Measurements from ENCODE around the gene RPP40. TPM values are rescaled to one million over a fixed set of nuclear protein-coding genes. Genes with fewer than 3 reads are reported as not detected.

Gene RPP40
- polyA plus RNA-seq, 1 donor (not counting 4 experiments of a cell fraction or from before 2014, with no cell fraction given), result 12.4 TPM

GRCh38 chr6:5051394-5051793, 47.6 kb upstream of the RPP40 start:
- FAIRE-seq, result no peak
- dilution Hi-C loops (cut with MboI; ENCODE audit: extremely low pct_ligation_motif_present, low sequenced_read_pairs), result no loop called here
- H3K4me3 ChIP-seq (ENCODE audit: control insufficient read depth in 2 of 3, extremely low read depth in 1 of 3, insufficient read depth in 2 of 3, low read depth in 1 of 3, low read length in 3 of 3), result no peak overlapping the region

GRCh38 chr6:5050009-5050408, 46.2 kb upstream of the RPP40 start:
- no peaks in the 10 kb centered on the region for H3K27me3 ChIP-seq (ENCODE audit: control insufficient read depth, extremely low read depth, insufficient read depth, low read length)
- no peak overlapping the region for H2AFZ ChIP-seq (ENCODE audit: control insufficient read depth, low read length)
- TF ChIP-seq CTCF (optimal IDR thresholded peaks at IDR 0.05 in 1 of 3, IDR thresholded peaks at IDR 0.05 in 1 of 3, conservative IDR thresholded peaks at IDR 0.05 in 1 of 3; ENCODE audit: extremely low read depth in 1 of 3, insufficient read depth in 2 of 3, low read length in 3 of 3), result no peak
- no peak for TF ChIP-seq EZH2 (IDR thresholded peaks at IDR 0.05; ENCODE audit: low read length)
- no peaks in the 10 kb centered on the region for H4K20me1 ChIP-seq (ENCODE audit: control insufficient read depth, extremely low read depth, insufficient read depth, low read length)
- H3K9me3 ChIP-seq (ENCODE audit: control insufficient read depth, low read depth, low read length), result no peaks in the 10 kb centered on the region
- H3K4me3 ChIP-seq (ENCODE audit: control insufficient read depth in 2 of 3, extremely low read depth in 1 of 3, insufficient read depth in 2 of 3, low read depth in 1 of 3, low read length in 3 of 3), result no peak overlapping the region
- no peaks in the 10 kb centered on the region for H3K79me2 ChIP-seq (ENCODE audit: control insufficient read depth, insufficient read depth, low read length)
- no peak for DNase-seq (ENCODE audit: low read depth, low spot score)
- no peak overlapping the region for H3K4me2 ChIP-seq (ENCODE audit: control insufficient read depth, extremely low read depth, insufficient read depth, low read depth, low read length)
- dilution Hi-C loops (cut with MboI; ENCODE audit: extremely low pct_ligation_motif_present, low sequenced_read_pairs), result no loop called here
- H3K36me3 ChIP-seq (ENCODE audit: control insufficient read depth in 2 of 2, extremely low read depth in 1 of 2, insufficient read depth in 2 of 2, low read length in 2 of 2), result no peaks in the 10 kb centered on the region
- no peak for FAIRE-seq
- no peak overlapping the region for H3K9ac ChIP-seq (ENCODE audit: control insufficient read depth, extremely low read depth, insufficient read depth, low read length)
- H3K9me1 ChIP-seq (ENCODE audit: control insufficient read depth, extremely low read depth, insufficient read depth, low read length), result no peaks in the 10 kb centered on the region
- no peaks in the 10 kb centered on the region for H3K4me1 ChIP-seq (ENCODE audit: control insufficient read depth, extremely low read depth, insufficient read depth, low read length)
- H3K27ac ChIP-seq (ENCODE audit: control insufficient read depth, insufficient read depth, low read length), result no peak overlapping the region

More at GRCh38 chr6:5051394-5051793, 47.6 kb upstream of the RPP40 start:
- H3K9me3 ChIP-seq (ENCODE audit: control insufficient read depth, low read depth, low read length), result no peaks in the 10 kb centered on the region
- no peak overlapping the region for H3K4me2 ChIP-seq (ENCODE audit: control insufficient read depth, extremely low read depth, insufficient read depth, low read depth, low read length)
- H4K20me1 ChIP-seq (ENCODE audit: control insufficient read depth, extremely low read depth, insufficient read depth, low read length), result no peaks in the 10 kb centered on the region
- H3K27me3 ChIP-seq (ENCODE audit: control insufficient read depth, extremely low read depth, insufficient read depth, low read length), result no peaks in the 10 kb centered on the region
- H3K27ac ChIP-seq (ENCODE audit: control insufficient read depth, insufficient read depth, low read length), result no peak overlapping the region
- H3K4me1 ChIP-seq (ENCODE audit: control insufficient read depth, extremely low read depth, insufficient read depth, low read length), result no peaks in the 10 kb centered on the region
- H3K9me1 ChIP-seq (ENCODE audit: control insufficient read depth, extremely low read depth, insufficient read depth, low read length), result no peaks in the 10 kb centered on the region
- no peaks in the 10 kb centered on the region for H3K79me2 ChIP-seq (ENCODE audit: control insufficient read depth, insufficient read depth, low read length)
- TF ChIP-seq CTCF (optimal IDR thresholded peaks at IDR 0.05 in 1 of 3, IDR thresholded peaks at IDR 0.05 in 1 of 3, conservative IDR thresholded peaks at IDR 0.05 in 1 of 3; ENCODE audit: extremely low read depth in 1 of 3, insufficient read depth in 2 of 3, low read length in 3 of 3) (no peak), EZH2 (IDR thresholded peaks at IDR 0.05; ENCODE audit: low read length) (no peak)
- no peak overlapping the region for H3K9ac ChIP-seq (ENCODE audit: control insufficient read depth, extremely low read depth, insufficient read depth, low read length)
- H2AFZ ChIP-seq (ENCODE audit: control insufficient read depth, low read length), result no peak overlapping the region
- no peak for DNase-seq (ENCODE audit: low read depth, low spot score)
- H3K36me3 ChIP-seq (ENCODE audit: control insufficient read depth in 2 of 2, extremely low read depth in 1 of 2, insufficient read depth in 2 of 2, low read length in 2 of 2), result no peaks in the 10 kb centered on the region
